Placental epithelial cell (primary cell): ENCODE data around the gene H19. TPM values are rescaled to one million over a fixed set of nuclear protein-coding genes. Genes with fewer than 3 reads are reported as not detected.

ENCODE experiments used
- small RNA-seq: library from RNA; depleted of rRNA; stranded (forward); fragments of <200 nt; gene quantifications from one replicate; pipeline ENCODE3, GENCODE V24; 2012
- total RNA-seq: library from RNA; depleted of rRNA; stranded (reverse); fragments of >200 nt; gene quantifications from 2 replicates; pipeline ENCODE4 v1.2.3, GENCODE V29; 2012

H19 gene
- total RNA-seq, result 9,156 and 32,797 TPM in 2 replicates

DNA sequence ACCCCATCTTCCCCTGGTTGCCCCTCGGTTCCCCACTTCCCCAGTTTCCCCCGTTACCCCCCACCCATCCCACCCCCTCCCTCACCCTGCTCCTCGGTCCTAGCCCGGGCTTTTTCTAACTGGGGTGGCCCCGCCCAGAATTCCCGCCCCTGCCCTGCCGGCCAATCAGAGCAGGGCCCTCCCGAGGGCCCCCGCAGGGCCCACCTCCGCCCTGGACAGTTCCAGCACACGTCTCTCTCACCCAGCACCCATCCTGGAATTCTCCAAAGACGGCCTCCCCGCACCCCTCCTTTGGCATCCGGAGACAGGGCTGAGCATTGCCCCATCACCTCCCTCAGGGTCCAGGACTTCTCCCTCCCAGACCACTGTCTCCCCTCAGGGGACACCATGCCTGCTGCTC is at the start of gene H19:
TSS of gene H19 (minus strand) at position 88 of the 400 bp plus-strand sequence.

GRCh38 chr11:1946812-1947484 is 50.7 kb downstream of the H19 start, which contains the start of gene MRPL23:
MRPL23 (plus strand) TSS chr11:1947332; CDS start chr11:1947363, 31 bp downstream.

Small RNAs within 50 kb of the gene (small RNA-seq; reads per million reads assigned to genes)
- gene RF01972 (not detected), gene RF01973 (not detected)

Other genes starting within 250 kb of the H19 start
- gene IFITM10, start 247.2 kb downstream of the H19 start, total RNA-seq, result 0.79 TPM in 1 of 2 replicates, not detected in the other
- gene CTSD, start 233.9 kb downstream of the H19 start, total RNA-seq, result 58.1 and 60.8 TPM in 2 replicates
- gene SYT8, start 162.9 kb downstream of the H19 start, total RNA-seq, result 0.39 and 1.3 TPM in 2 replicates
- gene TNNI2, start 158.9 kb downstream of the H19 start, total RNA-seq, result 1.2 TPM in 1 of 2 replicates, not detected in the other
- 1.2 TPM in 1 of 2 replicates, not detected in the other for gene LSP1, start 144.8 kb downstream of the H19 start, total RNA-seq
- not detected in 2 replicates for gene PRR33, start 105.9 kb downstream of the H19 start, total RNA-seq
- 10.1 and 62.4 TPM in 2 replicates for gene TNNT3, start 78.1 kb downstream of the H19 start, total RNA-seq
- 62.0 and 91.0 TPM in 2 replicates for gene MRPL23, start 50.5 kb downstream of the H19 start, total RNA-seq
- 2,734 and 9,662 TPM in 2 replicates for gene IGF2, start 141.5 kb upstream of the H19 start, total RNA-seq
- gene INS, start 163.4 kb upstream of the H19 start, total RNA-seq, result 1.6 TPM in 1 of 2 replicates, not detected in the other
- gene TH, start 174.0 kb upstream of the H19 start, total RNA-seq, result 41.6 and 341 TPM in 2 replicates